Endothelial cell of umbilical vein (primary cell): ENCODE data around the gene ZDHHC9. TPM values are rescaled to one million over a fixed set of nuclear protein-coding genes. Genes with fewer than 3 reads are reported as not detected.

Experiments
- BruUV-seq: library from RNA; stranded (reverse); fragments of 400-500 nt; replicated peaks from 2 replicates; lab custom pipeline; 2021; lab: Mats Ljungman, UMichigan
- CTCF ChIA-PET: fragments of 300-600, 350-600 bp; sonication (Branson Sonifier 250); formaldehyde crosslinking; loops from one replicate; lab custom pipeline; 2021; ENCODE audit warnings: antibody characterized with exemption, inconsistent platforms; lab: Charles Lee
- POLR2A ChIA-PET: fragments of 300-600, 350-600 bp; sonication (Branson Sonifier 250); formaldehyde crosslinking; loops from one replicate; lab custom pipeline; 2021; ENCODE audit warnings: antibody characterized with exemption, inconsistent platforms; lab: Charles Lee
- DNase-seq: peaks from one replicate; pipeline ENCODE4 v3.0.0-alpha.2; 2011; ENCODE audit warnings: low read depth, low spot score
- FAIRE-seq: peaks from 2 replicates; lab custom pipeline; 2011; peaks lifted over from hg19 to GRCh38; lab: Jason Lieb, UNC
- H2AFZ ChIP-seq: 2 replicates; pipeline ENCODE4 v1.6.0; 2012; ENCODE audit warnings: low read depth, low read length, control low read depth, inconsistent platforms
- H3K27ac ChIP-seq: 2 replicates; pipeline ENCODE4 v1.5.1; 2011; ENCODE audit warnings: low read depth, mild to moderate bottlenecking, control low read depth, low read length, moderate library complexity; ENCODE audit not compliant: insufficient read depth
- H3K27me3 ChIP-seq, 2 experiments: 2 replicates each; pipeline versions ENCODE4 v1.6.0 to v1.6.1; 2011; ENCODE audit warnings: low read length in 2 of 2, mixed read lengths in 1 of 2; ENCODE audit not compliant: control insufficient read depth in 2 of 2, insufficient read depth in 2 of 2
- H3K36me3 ChIP-seq, 2 experiments: 2 replicates in 1 of 2; 3 replicates in 1 of 2; pipeline ENCODE4 v1.5.1; 2011; ENCODE audit warnings: low read length in 2 of 2, mild to moderate bottlenecking in 1 of 2, moderate library complexity in 1 of 2; ENCODE audit not compliant: control insufficient read depth in 2 of 2, insufficient read depth in 2 of 2; ENCODE audit errors: extremely low read depth in 1 of 2
- H3K4me1 ChIP-seq: 3 replicates; pipeline ENCODE4 v1.5.1; 2011; ENCODE audit warnings: mild to moderate bottlenecking, low read length; ENCODE audit not compliant: control insufficient read depth, insufficient read depth; ENCODE audit errors: extremely low read depth
- H3K4me2 ChIP-seq: 2 replicates; pipeline ENCODE4 v1.6.1; 2011; ENCODE audit warnings: low read length, control low read depth, mixed read lengths; ENCODE audit not compliant: insufficient read depth
- H3K4me3 ChIP-seq, 3 experiments: fragments of 200-600 bp in 1 of 3; sonication (generic), shearing (Covaris generic) in 1 of 3; replicated peaks in 1 of 3; 2 replicates each; pipeline ENCODE4 v1.5.1; 2011 to 2016; ENCODE audit warnings: control low read depth in 3 of 3, low read length in 3 of 3, mild to moderate bottlenecking in 2 of 3, inconsistent platforms in 1 of 3, low read depth in 1 of 3, moderate library complexity in 1 of 3; ENCODE audit not compliant: insufficient read depth in 1 of 3
- H3K79me2 ChIP-seq: 2 replicates; pipeline ENCODE4 v1.6.0; 2012; ENCODE audit warnings: low read length, inconsistent platforms; ENCODE audit not compliant: control insufficient read depth, insufficient read depth
- H3K9ac ChIP-seq: replicated peaks from 2 replicates; pipeline ENCODE3; 2011; ENCODE audit warnings: low read length, control low read depth; ENCODE audit not compliant: insufficient read depth; ENCODE audit errors: extremely low read depth
- H3K9me1 ChIP-seq: replicated peaks from 3 replicates; pipeline ENCODE4 v1.6.0; 2011; ENCODE audit warnings: mild to moderate bottlenecking, low read length; ENCODE audit not compliant: control insufficient read depth, insufficient read depth; ENCODE audit errors: extremely low read depth
- H3K9me3 ChIP-seq: replicated peaks from 2 replicates; pipeline ENCODE4 v1.5.1; 2012; ENCODE audit warnings: low read length, inconsistent platforms; ENCODE audit not compliant: control insufficient read depth, insufficient read depth
- H4K20me1 ChIP-seq: replicated peaks from 2 replicates; pipeline ENCODE3; 2011; ENCODE audit warnings: mild to moderate bottlenecking, low read length; ENCODE audit not compliant: control insufficient read depth, insufficient read depth; ENCODE audit errors: extremely low read depth
- CTCF ChIP-seq, 2 donors: IDR thresholded peaks; 1 replicate in 1 of 2; 2 replicates in 1 of 2; pipeline ENCODE4 v1.5.1; 2011; ENCODE audit warnings: low read length in 2 of 2, mild to moderate bottlenecking in 2 of 2, moderate library complexity in 2 of 2, control low read depth in 1 of 2, inconsistent platforms in 1 of 2, low read depth in 1 of 2; ENCODE audit not compliant: insufficient read depth in 1 of 2; ENCODE audit errors: extremely low read depth in 1 of 2
- EZH2 ChIP-seq: IDR thresholded peaks from 2 replicates; pipeline ENCODE4 v1.6.1; 2012; ENCODE audit warnings: borderline replicate concordance, low read depth, mild to moderate bottlenecking, moderate library complexity, low read length, inconsistent platforms; ENCODE audit not compliant: severe bottlenecking
- FOS ChIP-seq: IDR thresholded peaks from 2 replicates; pipeline ENCODE4 v1.6.1; 2011; ENCODE audit warnings: mild to moderate bottlenecking, low read length, moderate library complexity, borderline replicate concordance; ENCODE audit not compliant: insufficient read depth
- GATA2 ChIP-seq: IDR thresholded peaks from 2 replicates; pipeline ENCODE4 v1.7.0; 2011; ENCODE audit warnings: low read depth, mild to moderate bottlenecking, moderate library complexity, mixed read lengths, low read length; ENCODE audit not compliant: insufficient read length, insufficient read depth
- JUN ChIP-seq: IDR thresholded peaks from 2 replicates; pipeline ENCODE4 v1.6.1; 2011; ENCODE audit warnings: borderline replicate concordance, low read depth; ENCODE audit not compliant: insufficient read length, insufficient read depth
- MYC ChIP-seq: IDR thresholded peaks from one replicate; pipeline ENCODE4 v1.6.1; 2011; ENCODE audit warnings: mild to moderate bottlenecking, low read depth, low read length
- POLR2A ChIP-seq: IDR thresholded peaks from 2 replicates; pipeline ENCODE4 v1.6.1; 2012; ENCODE audit warnings: low read depth, mild to moderate bottlenecking, control low read depth, low read length
- POLR2AphosphoS5 ChIP-seq: IDR thresholded peaks from 2 replicates; pipeline ENCODE4 v1.6.1; 2012; ENCODE audit warnings: low read depth, mild to moderate bottlenecking, control low read depth, low read length, moderate library complexity; ENCODE audit not compliant: insufficient read depth
- dilution Hi-C: fragments of 300-500 bp; cut with MboI; formaldehyde crosslinking; loops from one replicate; pipeline ENCODE4 v1.15.0; 2019; ENCODE audit warnings: low sequenced_read_pairs; ENCODE audit not compliant: extremely low pct_ligation_motif_present
- intact Hi-C: fragments of 100-400 bp; cut with micrococcal nuclease; formaldehyde crosslinking; loops from one replicate; pipeline ENCODE4 v1.10.0; 2022
- polyA plus RNA-seq, 4 experiments: library from polyadenylated mRNA; depleted of rRNA in 3 of 4; stranded (reverse) in 3 of 4; unstranded in 1 of 4; fragments of >200 nt; gene quantifications; 2 replicates each; pipeline versions ENCODE4 v1.2.1 to v1.2.3, GENCODE V29; 2011 to 2012; ENCODE audit warnings: missing spikeins in 1 of 4
- total RNA-seq: library from RNA; stranded (reverse); gene quantifications from 2 replicates; pipeline ENCODE4 v1.2.3, GENCODE V29; 2021
- TF ChIP-seq, protein P1 (sequence below): IDR thresholded peaks from 2 replicates; pipeline ENCODE4 v1.6.1; 2011; ENCODE audit not compliant: insufficient read depth, insufficient read length

ZDHHC9 gene
- total and polyA plus RNA-seq, 2 donors (not counting 3 experiments of a cell fraction or from before 2014, with no cell fraction given) = 27.4 to 33.6 TPM

- no peaks in the 10 kb centered on the region for H3K4me1 ChIP-seq
- no peak for DNase-seq
- H3K9me3 ChIP-seq = no peaks in the 10 kb centered on the region
- no peaks in the 10 kb centered on the region for H3K27me3 ChIP-seq
- no peak overlapping the region for H3K4me3 ChIP-seq
- TF ChIP-seq FOS (no peak), POLR2AphosphoS5 (no peak), CTCF (IDR thresholded peaks at IDR 0.05; ENCODE audit: extremely low read depth in 1 of 2, insufficient read depth in 1 of 2, low read depth in 1 of 2, low read length in 2 of 2) (no peak), JUN (no peak), MYC (no peak), POLR2A (no peak), GATA2 (no peak), EZH2 (no peak)
- TF ChIP-seq, protein P1, sequence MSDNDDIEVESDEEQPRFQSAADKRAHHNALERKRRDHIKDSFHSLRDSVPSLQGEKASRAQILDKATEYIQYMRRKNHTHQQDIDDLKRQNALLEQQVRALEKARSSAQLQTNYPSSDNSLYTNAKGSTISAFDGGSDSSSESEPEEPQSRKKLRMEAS = no peak
- FAIRE-seq = no peak
- no peaks in the 10 kb centered on the region for H3K36me3 ChIP-seq
- H4K20me1 ChIP-seq = no peaks in the 10 kb centered on the region
- H3K27ac ChIP-seq = no peak overlapping the region
- no peaks in the 10 kb centered on the region for H3K9me1 ChIP-seq
- no TSS peak for BruUV-seq
- intact Hi-C loops = no loop called here
- H3K9ac ChIP-seq = no peak overlapping the region
- POLR2A ChIA-PET = no interaction called here
- CTCF ChIA-PET = no interaction called here
- no peaks in the 10 kb centered on the region for H3K79me2 ChIP-seq
- dilution Hi-C loops = no loop called here
- no peak overlapping the region for H2AFZ ChIP-seq
- H3K4me2 ChIP-seq = no peak overlapping the region
Observed at GRCh38 chrX:129784371-129784770, 59.3 kb downstream of the ZDHHC9 start.
